LHCN-M2 (cell line): ENCODE results near the gene AHR. TPM values are rescaled to one million over a fixed set of nuclear protein-coding genes. Genes with fewer than 3 reads are reported as not detected.

Source experiments
- DNase-seq: peaks from one replicate; pipeline ENCODE4 v3.0.0-alpha.2; 2012; ENCODE audit warnings: low read depth
- total RNA-seq: library from RNA; depleted of rRNA; stranded (reverse); fragments of >200 nt; gene quantifications from 2 replicates; pipeline ENCODE4 v1.2.3, GENCODE V29; 2014

AHR gene
- total RNA-seq, 1 experiment from 2014 or later, result 91.3 TPM

DNA sequence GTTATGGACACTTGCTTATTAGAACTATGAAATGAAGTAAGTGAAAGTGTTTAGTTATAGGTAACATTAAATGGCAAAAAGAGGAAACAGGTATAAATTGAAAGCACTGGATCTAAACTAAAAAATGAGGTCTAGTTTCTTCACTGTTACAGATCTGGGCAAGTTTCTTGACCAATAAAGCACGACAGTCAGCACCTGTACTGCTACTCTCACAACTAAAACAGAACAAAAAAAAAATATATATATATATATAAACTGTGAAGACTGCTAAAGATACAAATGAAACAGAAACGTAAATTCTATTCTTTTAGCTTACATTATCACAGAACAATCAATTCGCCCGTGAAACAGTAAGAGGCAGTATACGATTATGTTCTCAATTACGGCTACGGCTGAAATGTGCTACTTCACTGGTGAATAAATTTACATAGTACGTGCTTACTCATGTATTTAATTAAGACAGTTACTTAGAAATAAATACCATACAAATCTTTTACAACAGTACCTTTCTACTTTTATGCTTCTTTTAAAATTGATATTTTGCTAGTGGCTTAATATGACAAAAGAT, 4.2 kb downstream of the AHR start:
- DNase-seq, result no peak

DNA sequence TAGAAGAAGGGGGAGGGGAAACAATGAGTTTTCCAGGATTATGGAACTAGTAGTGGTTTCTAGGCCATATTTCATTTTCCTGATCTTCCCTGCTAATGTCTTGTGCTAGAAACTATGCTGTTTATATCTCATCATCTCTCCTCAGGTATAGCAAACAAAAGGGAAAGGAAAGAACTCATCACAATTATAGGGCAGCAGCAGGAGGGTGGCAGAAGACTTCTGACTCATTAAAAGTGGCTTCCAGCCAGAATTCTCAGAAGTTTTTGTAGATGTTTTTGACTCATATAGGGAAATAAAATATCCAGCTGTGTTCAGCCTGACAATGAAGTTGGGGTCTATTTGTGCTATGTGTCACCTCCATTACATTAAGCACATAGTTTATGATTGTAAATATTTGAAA, 6.5 kb downstream of the AHR start:
- peak; percentile 96 for DNase-seq

DNA sequence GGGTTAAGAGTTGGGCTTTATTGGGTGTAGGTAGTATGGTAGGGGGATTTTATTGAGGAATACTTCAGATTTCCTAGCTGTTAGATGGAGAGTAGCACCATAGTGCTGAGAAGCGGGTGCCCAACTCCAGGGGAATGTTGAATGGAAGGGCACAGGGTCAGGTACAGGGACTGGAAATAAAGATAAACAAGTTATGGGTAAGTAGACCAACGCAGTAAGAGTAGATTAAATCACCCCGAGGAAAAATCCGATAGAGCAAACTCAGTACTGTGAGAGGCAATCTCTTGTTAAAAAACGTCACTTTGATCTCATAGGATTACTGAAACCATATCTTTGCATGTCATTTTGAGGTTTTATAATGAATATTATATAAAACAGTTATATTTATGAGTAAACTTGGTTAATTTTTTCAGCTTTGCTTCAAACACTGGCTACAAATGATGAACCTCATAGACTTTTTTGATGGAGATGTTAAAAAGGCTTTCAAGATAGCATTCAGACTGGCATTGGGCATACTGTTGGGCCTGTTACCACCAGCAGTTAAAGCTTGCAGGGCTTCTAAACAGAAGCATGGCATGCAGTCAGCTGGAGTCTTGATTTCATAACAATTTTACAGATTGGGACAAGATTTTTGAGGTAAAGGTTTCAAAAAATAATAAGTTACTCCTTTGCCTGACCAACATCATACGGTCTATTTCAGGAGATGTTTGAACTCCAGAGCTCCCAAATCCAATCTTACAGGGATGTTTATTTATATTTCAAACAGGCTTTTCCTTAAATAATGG, 7.1 kb downstream of the AHR start:
- no peak for DNase-seq

DNA sequence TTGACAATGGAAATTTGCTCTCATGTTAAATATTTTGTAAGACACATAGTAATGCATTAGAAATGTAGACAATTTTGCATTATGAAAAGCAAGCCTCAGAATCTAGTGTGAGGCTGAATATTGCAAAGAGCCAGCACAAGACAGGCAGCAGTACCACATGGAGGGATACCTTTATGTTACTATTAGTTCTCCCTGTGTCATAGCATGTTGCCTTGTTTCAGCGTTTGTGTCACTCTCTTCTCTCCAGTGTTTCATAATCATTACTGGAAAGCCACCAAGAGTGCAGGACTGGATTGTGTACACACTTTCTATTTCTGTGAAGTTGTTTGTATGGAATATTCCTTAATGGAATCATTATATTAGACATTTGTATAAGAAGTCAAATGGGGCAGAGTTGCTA, 8.5 kb downstream of the AHR start:
- DNase-seq, result no peak

DNA sequence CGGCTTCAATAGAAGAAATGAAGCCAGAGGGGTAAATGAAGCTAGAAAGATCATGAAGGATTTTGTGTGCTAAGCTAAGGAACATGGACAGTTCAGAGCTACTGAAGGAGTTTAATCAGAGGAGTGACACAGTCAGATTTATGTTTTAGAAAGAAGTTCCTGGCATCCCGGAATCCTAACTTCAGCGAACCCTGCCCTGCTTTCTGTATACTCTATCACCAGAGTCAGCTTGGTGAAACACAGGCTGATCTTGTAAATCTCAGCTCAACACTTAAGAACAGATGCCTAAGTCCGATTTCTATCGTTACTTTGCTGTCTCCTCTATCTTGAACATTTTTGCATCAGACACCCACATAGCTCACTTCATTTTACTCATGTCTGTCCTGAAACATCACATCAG, 9.1 kb downstream of the AHR start:
- no peak for DNase-seq

DNA sequence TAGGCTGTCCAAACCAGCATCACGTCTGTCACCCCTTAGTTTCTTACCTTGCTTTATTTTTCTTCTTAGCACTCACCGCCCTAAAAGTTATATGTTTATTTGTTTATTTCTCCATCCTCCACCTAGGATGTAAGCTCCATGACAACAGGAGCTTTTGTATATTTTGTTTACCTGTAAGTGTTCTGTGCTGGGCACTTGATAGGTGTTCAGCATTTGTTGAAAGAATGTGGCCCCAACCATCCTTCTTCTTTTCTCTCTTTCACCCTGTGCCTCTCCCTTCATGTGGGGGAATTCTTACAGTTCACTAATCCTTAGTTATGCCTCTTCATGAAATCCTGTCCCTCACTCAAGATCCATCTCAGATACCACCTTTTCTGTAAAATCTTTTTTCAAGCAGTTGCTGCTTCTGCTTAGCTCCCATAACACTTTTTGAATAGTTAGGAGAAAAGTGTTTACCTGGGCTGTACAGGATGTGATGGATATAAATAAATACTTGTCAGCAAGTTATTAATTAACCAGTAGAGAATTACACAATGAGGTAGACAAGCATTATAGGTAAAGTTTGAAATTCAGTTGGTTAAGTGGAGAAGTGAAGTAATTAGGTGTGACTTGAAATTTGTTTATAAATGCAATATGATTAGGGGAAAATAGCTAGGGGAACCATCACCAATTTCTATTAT, 9.7 kb downstream of the AHR start:
- no peak for DNase-seq

DNA sequence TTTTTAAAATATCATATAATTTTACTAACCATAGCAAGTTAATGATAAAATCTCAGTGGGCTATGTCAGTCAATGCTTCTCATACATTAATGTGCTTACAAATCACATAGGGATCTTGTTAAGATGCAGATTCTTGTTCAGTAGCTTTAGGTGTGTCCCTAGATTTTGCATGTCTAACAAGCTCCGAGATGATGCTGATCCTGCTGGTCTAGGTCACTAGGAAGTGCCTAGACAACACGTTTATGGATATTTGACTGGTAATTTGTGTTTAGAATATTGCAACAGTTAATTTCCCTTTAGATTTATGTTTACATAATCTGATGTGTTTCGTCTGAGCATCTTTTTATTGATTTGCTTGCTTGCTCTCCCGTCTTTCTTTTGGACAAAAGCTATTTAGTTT, 12.7 kb downstream of the AHR start:
- no peak for DNase-seq

DNA sequence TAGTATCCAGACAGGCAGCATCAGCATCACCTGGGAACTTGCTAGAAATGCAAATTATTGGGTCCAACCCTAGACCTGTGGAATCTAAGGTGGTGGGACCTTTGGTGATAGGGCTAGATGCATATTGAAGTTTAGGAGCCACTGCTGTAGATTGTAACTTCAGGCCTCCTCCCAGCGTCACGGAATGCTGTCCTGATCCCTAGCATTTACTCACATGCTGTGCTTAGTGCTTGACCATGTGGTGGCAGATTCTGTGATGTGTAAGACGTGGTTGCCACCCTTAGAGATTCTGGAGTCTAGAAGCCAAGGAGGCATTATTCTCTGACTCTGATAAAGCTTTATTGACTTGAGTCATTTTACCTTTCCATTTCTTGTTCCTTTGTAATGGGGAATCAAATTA, 13.5 kb downstream of the AHR start:
- DNase-seq, result no peak

DNA sequence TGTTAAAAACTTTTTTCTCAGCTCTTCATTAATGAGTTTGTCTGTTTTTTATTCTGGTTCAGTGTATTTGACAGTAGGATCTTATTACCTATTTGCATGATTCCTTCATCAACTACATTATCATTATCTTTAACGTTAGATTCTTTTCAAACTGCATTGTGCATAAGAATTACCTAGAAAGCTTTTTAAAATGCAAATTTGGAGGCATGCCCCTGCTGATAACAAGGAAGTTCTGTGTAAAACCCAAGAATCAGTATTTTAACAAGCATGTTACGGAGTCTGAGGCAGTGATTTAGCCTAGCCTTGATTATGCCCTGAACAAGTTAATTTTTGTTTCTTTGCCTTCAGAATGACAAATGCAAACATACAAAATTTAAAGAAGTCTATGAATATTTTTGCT, 14.2 kb downstream of the AHR start:
- DNase-seq, result no peak

DNA sequence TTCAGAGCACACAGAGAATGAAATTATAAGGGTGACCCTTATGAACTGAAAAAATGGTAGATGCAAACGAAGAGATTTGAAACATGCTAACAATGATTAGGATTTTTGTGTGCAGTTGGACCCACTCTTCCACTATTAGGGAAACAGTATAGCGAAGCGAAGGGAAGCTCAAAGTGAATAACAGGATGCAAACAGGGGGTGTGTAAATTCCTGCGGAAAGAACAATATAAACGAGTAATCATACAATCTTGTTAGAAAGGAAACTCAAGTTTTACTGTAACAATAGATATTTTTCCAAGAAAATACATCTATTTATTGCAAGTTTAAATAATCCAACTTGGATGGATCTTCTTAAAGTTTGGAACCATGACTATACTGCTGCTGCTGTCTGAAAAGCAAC, 14.7 kb downstream of the AHR start:
- DNase-seq, result no peak

DNA sequence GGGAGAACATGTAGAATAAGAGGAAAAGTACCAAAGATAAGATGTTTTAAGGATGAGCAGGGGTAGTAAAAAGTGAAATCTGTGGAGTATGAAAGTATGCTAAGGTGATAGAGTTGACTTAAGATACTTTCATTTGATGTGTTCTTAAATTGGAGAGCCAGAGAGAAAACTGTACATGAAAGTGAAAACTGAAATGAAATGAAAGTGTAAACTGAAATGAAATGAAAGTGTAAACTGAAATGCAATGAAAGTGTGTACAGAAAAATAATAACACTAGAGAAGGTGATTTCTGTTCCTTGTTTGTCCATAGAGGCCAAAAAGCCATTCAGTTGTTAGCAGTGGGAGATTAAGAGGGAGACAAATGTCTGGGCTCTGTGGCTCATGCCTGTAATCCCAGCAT, 17.5 kb downstream of the AHR start:
- no peak for DNase-seq

DNA sequence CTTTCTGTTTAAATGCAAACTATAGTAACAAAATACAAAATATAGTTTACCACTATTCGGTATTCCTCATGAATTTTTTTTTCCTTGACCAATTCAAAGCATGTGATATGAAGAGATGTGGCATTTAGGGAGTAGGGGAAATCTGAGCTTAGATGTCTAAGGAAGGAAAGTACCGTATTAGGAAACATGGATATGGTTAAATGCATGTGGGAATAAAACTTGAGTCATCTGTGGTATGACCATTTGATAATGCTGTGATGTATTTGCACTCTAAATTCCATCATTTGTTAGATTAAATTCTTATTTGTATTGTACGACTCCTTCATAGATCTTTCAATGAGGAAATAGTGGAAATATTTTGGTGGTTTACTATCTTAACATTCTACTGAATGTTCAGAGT, 19.7 kb downstream of the AHR start:
- DNase-seq, result peak; percentile 55

DNA sequence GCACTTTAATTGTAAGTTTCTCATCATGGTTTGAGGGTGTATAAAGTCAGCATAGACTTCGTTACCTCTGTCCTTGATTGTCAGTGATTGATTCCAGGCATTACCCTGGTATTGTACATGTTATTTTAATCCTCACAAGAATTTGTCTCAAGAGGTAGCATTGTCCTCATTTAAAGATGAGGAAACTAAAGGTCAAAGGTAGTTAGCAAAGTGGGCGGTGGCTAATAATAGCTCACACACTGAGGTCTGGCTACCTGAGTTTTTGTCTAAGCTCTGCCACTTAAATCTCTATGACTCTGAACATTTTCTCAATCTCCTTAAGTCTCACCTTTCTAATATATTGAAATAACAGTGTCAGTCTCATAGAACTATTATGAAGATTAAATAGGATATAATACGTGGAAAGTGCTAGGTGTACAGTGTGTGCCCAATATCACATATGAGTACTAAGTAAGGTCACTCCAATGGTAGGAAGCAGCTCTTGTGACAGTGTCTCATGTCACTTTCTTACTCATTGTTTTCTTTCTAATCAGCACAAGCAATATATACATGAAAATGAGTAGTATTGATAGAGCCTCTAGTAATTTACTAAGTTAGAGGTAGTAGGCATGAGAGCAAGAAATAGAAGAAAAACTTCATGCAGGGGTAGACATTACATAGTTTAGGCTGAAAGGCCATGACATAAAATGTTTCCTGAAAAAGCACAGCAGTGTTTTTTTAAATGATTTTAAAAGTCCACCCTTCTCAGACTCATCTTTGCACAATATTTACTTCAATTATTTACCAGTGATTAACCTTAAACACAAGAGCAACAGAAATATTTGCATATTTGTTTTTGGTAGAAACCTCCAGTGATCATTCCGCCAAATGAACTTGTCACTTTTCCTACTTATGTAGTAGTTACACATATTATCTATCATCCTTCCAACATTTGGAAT, 21.0 kb downstream of the AHR start:
- no peak for DNase-seq

DNA sequence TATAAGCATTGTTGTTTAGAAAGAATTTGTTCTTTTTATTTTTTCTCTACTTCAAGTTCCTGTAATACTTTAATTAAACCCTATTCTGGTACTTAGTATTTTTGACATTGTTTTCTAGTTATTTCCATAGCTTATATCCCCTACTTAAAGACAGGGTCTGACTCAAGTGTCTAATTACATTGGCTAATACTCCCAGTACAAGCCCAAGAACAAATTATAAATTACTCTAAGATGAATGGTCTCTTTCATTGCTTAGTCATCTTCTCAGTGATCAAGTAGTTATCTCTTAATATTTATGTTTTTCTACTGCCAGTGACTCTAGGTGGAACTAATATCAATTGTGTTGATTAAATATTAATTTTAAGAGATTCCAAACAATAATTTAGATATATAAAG, 21.6 kb downstream of the AHR start:
- no peak for DNase-seq

DNA sequence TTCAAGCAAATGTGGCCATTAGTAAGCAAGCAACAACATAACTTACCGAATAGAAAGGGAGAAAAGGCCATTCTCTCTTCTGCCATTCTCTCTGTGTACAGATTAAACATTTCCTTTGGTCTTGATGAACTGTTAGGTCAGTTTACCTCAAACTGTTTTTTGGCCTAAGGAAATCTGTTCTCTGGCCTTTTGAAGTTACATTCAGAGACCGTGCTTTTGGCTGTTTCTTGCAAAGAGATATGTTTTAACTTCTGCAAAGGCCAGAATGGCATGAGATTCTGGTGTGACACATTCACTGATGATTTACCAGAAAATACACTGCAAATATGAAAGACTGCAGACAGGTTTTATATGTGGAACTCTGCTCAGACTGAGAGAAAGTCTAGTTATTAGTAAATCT, 22.2 kb downstream of the AHR start:
- no peak for DNase-seq

DNA sequence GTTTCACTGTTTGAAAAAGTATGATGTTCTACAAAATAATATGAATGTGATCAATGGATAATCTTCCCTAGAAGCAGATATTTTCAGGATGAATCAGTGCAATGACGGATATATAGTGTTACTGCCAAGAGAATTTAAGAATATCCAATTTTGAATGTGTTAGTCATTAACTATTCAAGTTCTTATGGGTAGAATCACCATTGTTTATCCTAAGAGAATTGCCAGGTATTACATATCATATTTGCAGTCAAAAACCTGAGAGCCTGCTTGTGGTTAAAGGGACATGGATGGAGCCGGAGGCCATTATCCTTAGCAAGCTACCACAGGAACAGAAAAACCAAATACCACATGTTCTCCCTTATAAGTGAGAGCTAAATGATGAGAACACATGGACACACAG, 26.9 kb downstream of the AHR start:
- no peak for DNase-seq

DNA sequence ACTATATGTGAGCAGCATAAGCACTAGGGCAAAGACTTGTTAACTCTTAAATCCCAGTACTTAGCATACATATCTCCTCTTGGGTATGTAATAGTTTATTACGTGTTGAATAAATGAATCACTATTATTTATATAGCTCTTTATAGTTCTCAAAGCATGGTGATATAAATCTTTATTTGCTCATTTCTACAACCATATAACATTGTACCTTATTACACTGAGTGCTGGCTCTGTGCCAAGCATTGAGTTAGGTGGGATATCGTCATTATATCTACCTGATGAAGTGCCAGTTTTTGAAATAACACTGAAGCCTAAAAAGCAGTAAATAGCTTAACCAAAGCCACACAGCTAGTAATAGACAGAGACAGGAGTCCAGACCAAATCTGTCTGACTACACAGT, 27.9 kb downstream of the AHR start:
- DNase-seq, result no peak

DNA sequence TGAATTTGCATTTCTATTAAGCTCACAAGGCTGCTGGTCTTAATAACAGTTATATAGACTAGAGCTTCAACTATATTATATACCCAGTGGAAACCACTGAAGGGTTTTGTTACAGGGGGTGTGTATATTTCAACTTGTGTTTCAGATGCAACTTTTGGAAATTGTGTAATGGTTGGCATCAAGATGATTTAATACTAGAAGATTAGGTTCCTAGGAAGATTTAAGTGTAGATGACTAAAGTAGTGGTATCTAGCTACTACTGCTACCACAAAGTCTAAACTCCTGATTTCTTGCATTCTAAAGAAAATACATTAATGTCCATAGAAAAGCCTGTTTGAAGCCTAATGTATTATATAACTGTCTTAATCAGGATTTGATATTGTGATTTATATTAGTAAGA, 30.2 kb downstream of the AHR start:
- DNase-seq, result no peak

DNA sequence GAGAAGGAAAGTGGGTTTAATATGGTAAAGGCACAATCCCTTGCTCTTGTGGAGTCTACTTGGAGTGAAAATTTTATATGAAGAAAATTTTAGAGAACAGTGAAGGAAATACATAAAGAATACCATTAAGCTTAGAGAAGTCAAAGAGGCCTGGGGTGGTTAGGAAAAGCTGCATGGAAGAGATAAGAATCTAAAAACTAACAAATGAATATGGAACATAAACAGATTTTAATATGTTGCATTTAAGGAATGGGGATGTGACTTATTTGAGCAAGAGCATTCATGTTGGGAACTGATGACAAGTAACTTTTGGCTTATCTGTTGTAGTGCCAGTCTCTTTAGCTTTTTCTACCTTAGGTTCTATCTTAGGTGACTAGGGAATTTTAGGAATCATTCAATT, 31.0 kb downstream of the AHR start:
- no peak for DNase-seq

DNA sequence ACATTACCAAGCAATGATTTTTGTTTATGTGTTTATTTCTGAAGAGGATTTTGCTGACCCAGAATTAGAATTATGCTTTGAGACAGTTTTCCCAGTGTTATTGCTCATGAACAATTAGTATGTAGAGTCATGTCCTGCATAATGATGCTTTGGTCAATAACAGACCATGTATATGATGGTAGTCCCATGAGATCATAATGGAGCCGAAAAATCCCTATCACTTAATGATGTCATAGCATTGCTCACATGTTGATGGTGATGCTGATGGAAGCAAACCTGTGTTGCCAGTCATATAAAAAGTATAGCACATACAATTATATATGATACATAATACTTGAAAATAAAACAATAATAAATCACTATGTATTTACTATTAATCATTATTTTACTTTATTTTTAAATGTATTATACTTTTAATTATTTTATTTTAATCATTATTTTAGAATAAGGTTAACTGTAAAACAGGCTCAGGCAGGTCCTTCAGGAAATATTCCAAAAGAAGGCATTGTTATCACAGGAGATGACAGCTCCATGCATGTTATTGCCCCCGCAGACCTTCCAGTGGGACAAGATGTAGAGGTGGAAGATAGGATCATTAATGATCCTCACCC, 33.5 kb downstream of the AHR start:
- no peak for DNase-seq

DNA sequence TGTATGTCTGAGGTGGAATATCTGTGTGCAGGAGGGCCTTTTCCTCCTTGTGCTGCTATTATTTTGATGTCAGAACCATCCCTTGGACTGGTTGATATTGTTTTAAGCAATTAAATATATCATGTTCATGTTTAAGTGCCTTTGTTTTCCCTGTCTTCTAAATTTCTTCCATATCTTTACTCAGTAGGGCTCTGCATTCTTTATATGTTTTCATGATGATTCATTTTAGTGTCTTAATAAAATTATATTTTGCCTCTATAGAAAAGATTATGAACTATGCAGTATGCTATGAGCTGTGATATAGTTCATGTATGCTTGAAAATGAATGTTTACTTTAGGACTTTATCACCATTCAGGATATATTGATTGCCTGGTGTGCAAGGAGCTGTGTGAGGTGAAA, 34.8 kb downstream of the AHR start:
- no peak for DNase-seq

DNA sequence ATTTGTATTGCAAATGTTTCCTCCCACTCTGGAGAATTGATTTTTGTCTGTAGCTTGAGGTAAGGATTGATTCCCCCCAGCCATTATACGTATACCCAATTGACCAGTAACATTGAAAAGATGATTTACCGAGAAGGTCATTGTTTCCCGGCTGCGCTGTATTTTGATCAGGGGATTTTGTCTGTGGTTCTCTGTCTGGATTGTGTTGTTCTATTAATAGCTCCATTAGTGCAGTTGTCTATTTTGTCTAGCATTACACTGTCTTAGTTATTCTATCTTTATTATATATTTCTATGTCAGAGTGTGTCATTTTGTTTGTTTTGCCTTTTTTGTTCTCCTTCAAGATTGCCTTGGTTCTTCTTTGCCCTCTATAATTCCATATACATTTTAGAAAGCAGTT, 37.7 kb downstream of the AHR start:
- DNase-seq, result no peak
